ENCODE measurements around the gene GTF2H1. TPM values are rescaled to one million over a fixed set of nuclear protein-coding genes. Genes with fewer than 3 reads are reported as not detected.

GTF2H1 gene
- 80.2 and 89.1 TPM in 2 replicates for total RNA-seq

DNA sequence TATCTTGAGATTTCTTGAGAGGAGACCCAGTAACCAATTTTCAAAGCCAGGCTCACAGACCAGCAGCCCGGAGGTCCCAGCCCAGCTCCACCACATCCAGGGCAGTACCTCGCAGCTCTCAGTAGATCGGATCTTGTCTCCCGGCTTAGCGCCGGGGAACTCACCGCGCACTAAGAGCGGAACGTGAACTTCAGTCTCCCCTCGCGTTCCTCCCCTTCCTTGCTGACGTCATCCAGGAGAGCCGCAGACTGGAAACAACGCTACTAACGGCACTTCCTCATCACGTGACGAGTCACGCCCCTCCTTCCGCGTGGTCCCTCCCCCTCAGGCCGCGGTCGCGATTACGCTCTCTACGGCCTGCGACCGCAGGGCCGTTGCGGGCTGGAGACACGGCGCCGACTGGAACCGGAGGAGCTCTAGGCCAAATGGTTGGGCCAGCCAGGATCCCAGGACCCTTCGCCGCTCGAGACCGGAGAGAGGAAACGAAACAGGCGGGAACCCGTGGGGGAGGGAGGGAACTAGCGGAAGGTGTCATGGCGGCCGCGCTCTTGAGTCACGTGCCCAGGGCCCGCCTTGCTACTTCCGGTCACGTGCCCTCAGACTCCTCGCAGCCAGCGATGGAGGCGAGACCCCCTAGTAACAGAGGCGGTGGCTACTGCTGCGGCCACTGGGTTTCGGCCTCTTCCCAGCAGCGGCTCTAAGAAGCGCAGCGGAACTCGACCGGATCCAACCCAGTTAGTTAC lies at the start of gene GTF2H1, which contains the start of gene HPS5:
Gene GTF2H1, plus strand, starts transcription at position 599 of the 743 bp plus-strand sequence. CDS start 10,508 bp downstream, outside the sequence.
Gene HPS5, minus strand, starts transcription at position 172 of the 743 bp plus-strand sequence. CDS start 4,282 bp downstream, outside the sequence.

DNA sequence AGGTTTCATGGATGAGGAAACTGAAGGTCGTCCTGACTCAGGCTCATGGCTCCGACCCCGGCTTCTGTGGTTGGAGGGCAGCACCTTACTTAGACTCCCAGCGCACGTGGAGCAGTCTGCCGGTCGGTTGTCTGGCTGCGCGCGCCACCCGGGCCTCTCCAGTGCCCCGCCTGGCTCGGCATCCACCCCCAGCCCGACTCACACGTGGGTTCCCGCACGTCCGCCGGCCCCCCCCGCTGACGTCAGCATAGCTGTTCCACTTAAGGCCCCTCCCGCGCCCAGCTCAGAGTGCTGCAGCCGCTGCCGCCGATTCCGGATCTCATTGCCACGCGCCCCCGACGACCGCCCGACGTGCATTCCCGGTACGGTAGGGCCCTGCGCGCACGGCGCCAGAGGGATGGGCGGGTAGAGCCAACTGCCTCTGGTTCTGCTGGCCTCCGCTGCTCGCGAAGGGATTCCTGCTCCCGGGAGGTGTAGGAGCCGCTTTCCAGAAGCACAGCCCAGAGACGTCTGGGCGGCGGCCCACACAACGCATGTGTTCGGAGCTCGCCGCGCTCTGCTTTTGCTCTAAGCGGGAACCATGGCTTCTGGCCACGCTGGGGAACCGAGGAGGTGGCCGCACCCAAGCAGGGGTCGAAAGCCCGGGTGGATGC lies 72.0 kb downstream of the GTF2H1 start, which contains the start of gene LDHA:
Gene LDHA, plus strand, starts transcription at position 289 of the 653 bp plus-strand sequence. CDS start 2,280 bp downstream, outside the sequence.

Other genes starting within 250 kb of the GTF2H1 start
- 13.0 and 15.3 TPM in 2 replicates for gene SAAL1, start 216.5 kb upstream of the GTF2H1 start, total RNA-seq
- 2.4 TPM in 1 of 2 replicates, not detected in the other for gene MRGPRX3, start 190.0 kb upstream of the GTF2H1 start, total RNA-seq
- gene MRGPRX4, start 149.7 kb upstream of the GTF2H1 start, total RNA-seq: not detected in 2 replicates
- 1.9 TPM in 1 of 2 replicates, not detected in the other for gene SAA4, start 85.8 kb upstream of the GTF2H1 start, total RNA-seq
- 2.1 and 54.2 TPM in 2 replicates for gene SAA2, start 73.9 kb upstream of the GTF2H1 start, total RNA-seq
- gene SAA1, start 56.3 kb upstream of the GTF2H1 start, total RNA-seq: 3.2 and 53.7 TPM in 2 replicates
- 49.0 and 59.8 TPM in 2 replicates for gene HPS5, start 427 bp upstream of the GTF2H1 start, total RNA-seq
- 1,031 and 1,474 TPM in 2 replicates for gene LDHA, start 72.0 kb downstream of the GTF2H1 start, total RNA-seq
- gene LDHC, start 89.8 kb downstream of the GTF2H1 start, total RNA-seq: 0.43 and 0.48 TPM in 2 replicates
- not detected in 2 replicates for gene LDHAL6A, start 133.3 kb downstream of the GTF2H1 start, total RNA-seq
- 54.5 and 59.7 TPM in 2 replicates for gene TSG101, start 204.4 kb downstream of the GTF2H1 start, total RNA-seq